SH-SY5Y (cell line): Measurements from ENCODE around the gene GRAP.

Source experiments
- GATA2 ChIP-seq: IDR thresholded peaks from 2 replicates; pipeline ENCODE4 v1.6.1; 2011; ENCODE audit warnings: mild to moderate bottlenecking, low read depth, low read length
- GATA3 ChIP-seq: IDR thresholded peaks from 2 replicates; pipeline ENCODE4 v1.6.1; 2011; ENCODE audit warnings: low read depth, mild to moderate bottlenecking, low read length, moderate library complexity

DNA sequence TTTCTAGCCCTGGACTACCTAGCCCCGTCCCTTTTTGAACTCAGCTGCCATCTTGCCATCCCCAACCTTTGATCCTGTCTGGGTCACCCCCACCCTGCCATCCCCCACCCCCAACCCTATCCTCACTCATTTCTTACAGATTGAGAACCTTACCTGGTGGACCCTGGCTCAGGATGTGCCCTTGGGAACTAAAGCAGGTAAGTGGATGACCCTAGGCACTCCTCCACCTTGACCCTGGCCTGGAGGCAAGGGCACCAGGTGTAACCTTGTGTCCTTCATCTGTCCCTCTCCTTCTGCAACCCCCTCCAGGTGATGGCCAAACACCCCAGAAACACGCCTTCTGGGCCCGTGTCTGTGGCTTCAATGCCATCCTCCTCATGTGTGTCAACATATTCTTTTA lies 26.7 kb downstream of the GRAP start:
- TF ChIP-seq GATA3, result no peak
- TF ChIP-seq GATA2, result no peak
